ENCODE measurements around the gene GRPEL1.

GRPEL1 gene

DNA sequence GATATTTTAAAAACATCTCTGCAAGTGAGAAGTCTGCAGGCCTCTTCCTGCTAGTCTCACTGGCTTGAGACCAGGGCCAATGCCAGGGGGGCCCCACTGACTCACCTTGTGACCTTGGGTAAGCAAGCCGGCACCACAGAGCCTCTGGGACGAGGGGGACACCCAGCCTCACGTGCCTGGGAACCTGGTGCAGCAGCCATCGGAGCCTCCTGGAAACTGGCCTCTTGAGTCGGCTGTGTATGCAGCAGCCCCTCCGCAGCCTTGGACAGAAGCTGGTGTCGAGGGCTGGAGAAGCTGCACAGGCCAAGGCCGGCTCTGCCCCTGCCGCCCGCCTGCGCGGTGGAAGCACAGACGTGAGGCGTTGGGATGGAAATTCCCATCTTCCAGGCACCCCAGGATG, 16.0 kb downstream of the GRPEL1 start:
- no peak overlapping the region for H3K27ac ChIP-seq
- no peak for TF ChIP-seq CTCF (conservative IDR thresholded peaks at IDR 0.05)
- no peak for TF ChIP-seq ZFX (IDR thresholded peaks at IDR 0.05)

GRCh38 chr4:7051144-7051495, 16.7 kb downstream of the GRPEL1 start:
- TF ChIP-seq ZFX (IDR thresholded peaks at IDR 0.05) = no peak
- TF ChIP-seq CTCF (conservative IDR thresholded peaks at IDR 0.05) = no peak
- no peak overlapping the region for H3K27ac ChIP-seq

DNA sequence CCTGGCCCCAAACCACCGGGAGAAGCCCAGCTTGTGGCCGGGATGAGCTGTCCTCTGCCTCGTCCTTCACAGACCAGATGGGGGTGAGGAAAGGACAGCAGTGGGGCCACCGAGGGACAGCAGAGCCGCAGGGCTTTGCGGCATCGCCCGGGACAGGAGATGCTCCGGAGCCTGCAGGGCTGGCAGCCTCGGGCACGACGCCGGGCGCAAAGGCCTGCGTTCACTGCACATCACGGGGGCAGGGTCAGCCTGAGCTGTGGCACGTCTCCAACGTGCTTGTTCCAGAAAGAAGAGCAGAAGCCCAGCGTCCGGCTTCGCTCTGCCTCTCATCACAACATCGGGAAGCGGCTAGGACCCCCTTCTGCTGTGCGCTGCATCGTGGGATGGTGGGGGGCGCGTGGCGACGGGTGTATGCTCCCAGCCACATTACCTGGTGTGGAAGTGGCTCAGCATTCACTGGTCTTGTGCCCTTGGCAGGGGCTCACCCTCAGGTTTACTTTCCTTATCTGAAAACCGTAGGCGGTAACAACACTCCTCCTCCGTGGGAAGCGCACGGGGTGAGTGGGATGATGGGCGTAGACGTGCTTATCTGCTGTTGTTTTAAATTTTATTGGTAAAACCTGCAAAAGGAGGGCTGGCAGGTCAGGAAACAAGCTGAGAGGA, 17.3 kb downstream of the GRPEL1 start:
- no peak overlapping the region for H3K27ac ChIP-seq

DNA sequence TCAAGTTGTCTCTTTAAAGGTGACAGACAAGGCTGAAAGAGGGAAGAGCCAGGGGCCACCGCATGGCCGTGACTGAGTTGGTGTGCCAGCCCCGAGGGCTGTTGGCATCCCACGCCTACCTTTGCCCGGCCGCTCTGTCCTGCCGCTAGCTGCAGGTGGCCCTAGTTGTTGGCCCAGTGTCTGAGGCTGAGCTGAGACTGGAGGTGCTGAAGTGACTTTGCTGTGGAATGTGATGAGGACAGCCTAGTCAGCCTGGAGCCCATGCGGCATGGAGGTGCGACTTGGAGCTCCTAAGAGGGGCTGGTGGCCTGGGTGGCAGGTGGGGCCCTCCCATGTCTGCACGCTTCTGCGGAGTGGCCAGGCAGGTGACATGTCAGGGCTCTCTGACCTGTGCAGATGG, 18.1 kb downstream of the GRPEL1 start:
- no peak for TF ChIP-seq CTCF (conservative IDR thresholded peaks at IDR 0.05)
- no peak for TF ChIP-seq ZFX (IDR thresholded peaks at IDR 0.05)
- no peak overlapping the region for H3K27ac ChIP-seq

More for the DNA sequence above, 17.3 kb downstream of the GRPEL1 start:
- TF ChIP-seq ZFX (IDR thresholded peaks at IDR 0.05) (no peak), CTCF (conservative IDR thresholded peaks at IDR 0.05) (no peak)

GRCh38 chr4:7049295-7049694, 18.6 kb downstream of the GRPEL1 start:
- H3K27ac ChIP-seq = no peak overlapping the region
- TF ChIP-seq CTCF (conservative IDR thresholded peaks at IDR 0.05) (no peak), ZFX (IDR thresholded peaks at IDR 0.05) (no peak)

DNA sequence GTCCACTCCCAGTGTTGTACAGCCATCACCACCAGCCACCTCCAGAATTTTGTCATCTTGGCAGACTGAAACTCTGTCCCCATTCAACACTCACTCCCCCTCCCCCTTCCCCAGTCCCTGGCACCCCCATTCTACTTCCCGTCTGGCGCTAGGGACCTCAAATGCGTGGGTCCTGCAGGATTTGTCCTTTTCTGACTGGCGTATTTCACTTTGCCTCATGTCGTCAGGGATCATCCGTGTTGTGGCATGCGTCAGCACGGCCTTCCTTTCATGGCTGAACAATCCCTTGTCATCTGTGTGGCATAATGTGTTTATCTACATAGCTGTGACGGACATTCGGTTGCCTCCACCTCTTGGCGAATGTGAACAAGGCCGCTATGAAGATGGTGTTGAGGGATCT, 19.2 kb downstream of the GRPEL1 start:
- no peak for TF ChIP-seq ZFX (IDR thresholded peaks at IDR 0.05)
- no peak for TF ChIP-seq CTCF (conservative IDR thresholded peaks at IDR 0.05)
- no peak overlapping the region for H3K27ac ChIP-seq

- TF ChIP-seq CTCF (conservative IDR thresholded peaks at IDR 0.05) (no peak), ZFX (IDR thresholded peaks at IDR 0.05) (no peak)
- peak overlapping the region; percentile 96; the same call in 1 of the 2 replicates for H3K27ac ChIP-seq
These were observed 20.9 kb downstream of the GRPEL1 start for GRCh38 chr4:7046971-7047370.

All from C4-2B (cell line).